SH-SY5Y (cell line): ENCODE data around the gene LTF.

ENCODE experiments used
- GATA2 ChIP-seq: IDR thresholded peaks from 2 replicates; pipeline ENCODE4 v1.6.1; 2011; ENCODE audit warnings: mild to moderate bottlenecking, low read depth, low read length
- GATA3 ChIP-seq: IDR thresholded peaks from 2 replicates; pipeline ENCODE4 v1.6.1; 2011; ENCODE audit warnings: low read depth, mild to moderate bottlenecking, low read length, moderate library complexity

GRCh38 chr3:46420931-46421330 is 43.8 kb downstream of the LTF start:
- TF ChIP-seq GATA3 (no peak), GATA2 (no peak)
